BLaER1 treated with 17β-estradiol and CSF1 and Interleukin-3, amounts not matched to agents 10 nM and 100 nM (cell line): ENCODE data around the gene SEMA3G.
A peak's percentile ranks its signal among the peaks of the same experiment; 100 is the strongest.

Experiments
- H3K27ac ChIP-seq, 11 experiments: shearing (Covaris generic); formaldehyde crosslinking; 2 replicates each; pipeline ENCODE4 v1.8.1; 2022
- H3K27me3 ChIP-seq, 11 experiments: shearing (Covaris generic); formaldehyde crosslinking; 2 replicates each; pipeline ENCODE4 v1.8.1; 2022
- H3K36me3 ChIP-seq, 11 experiments: shearing (Covaris generic); formaldehyde crosslinking; 2 replicates each; pipeline ENCODE4 v1.8.1; 2022
- H3K4me1 ChIP-seq, 10 experiments: shearing (Covaris generic); formaldehyde crosslinking; 2 replicates each; pipeline ENCODE4 v1.8.1; 2022
- H3K4me2 ChIP-seq, 11 experiments: shearing (Covaris generic); formaldehyde crosslinking; 2 replicates each; pipeline ENCODE4 v1.8.1; 2022
- H3K4me3 ChIP-seq, 10 experiments: shearing (Covaris generic); formaldehyde crosslinking; 2 replicates each; pipeline ENCODE4 v1.8.1; 2022
- H3K9ac ChIP-seq, 11 experiments: shearing (Covaris generic); formaldehyde crosslinking; 2 replicates each; pipeline ENCODE4 v1.8.1; 2022
- H3K9me3 ChIP-seq, 11 experiments: shearing (Covaris generic); formaldehyde crosslinking; replicated peaks in 1 of 11; 2 replicates each; pipeline ENCODE4 v1.8.1; 2022
- H4K20me1 ChIP-seq, 11 experiments: shearing (Covaris generic); formaldehyde crosslinking; 2 replicates each; pipeline ENCODE4 v1.8.1; 2022
- Cebpa-rat ChIP-seq, 11 experiments: shearing (Covaris generic); IDR thresholded peaks; 2 replicates each; pipeline ENCODE4 v1.8.1; 2022

SEMA3G gene

GRCh38 chr3:52443791-52444687 lies 864 bp downstream of the SEMA3G start:
- Histone ChIP-seq H3K9me3 (no peaks in the 10 kb centered on the region), H3K4me3 (peak overlapping the region in 7 of 10 experiments; percentile 38 to 68 (median 56); a peak in 15 of 20 replicates), H3K9ac (peak overlapping the region in 8 of 11 experiments; percentile 14 to 68 (median 52); a peak in 13 of 22 replicates), H3K27ac (peak overlapping the region in 7 of 11 experiments; percentile 22 to 47 (median 36); a peak in 9 of 22 replicates), H3K4me2 (peak overlapping the region; percentile 77 to 99 (median 94)), H3K27me3 (peaks cover 6 to 74% (median 61%) of the 10 kb centered on the region in 11 experiments; a peak in 21 of 22 replicates), H4K20me1 (peaks cover 0 to 46% (median 25%) of the 10 kb centered on the region in 11 experiments; a peak in 13 of 22 replicates), H3K36me3 (peaks cover 0 to 30% (median 0%) of the 10 kb centered on the region in 11 experiments; a peak in 6 of 22 replicates), H3K4me1 (peaks cover 32 to 61% (median 43%) of the 10 kb centered on the region in 10 experiments)
- TF ChIP-seq Cebpa-rat (IDR thresholded peaks at IDR 0.05) = no peak

GRCh38 chr3:52443268-52443610 lies 1.7 kb downstream of the SEMA3G start:
- peak overlapping the region in 3 of 11 experiments; percentile 22 to 42 (median 28); a peak in 5 of 22 replicates for H3K27ac ChIP-seq
- no peak for TF ChIP-seq Cebpa-rat (IDR thresholded peaks at IDR 0.05)

GRCh38 chr3:52442409-52443267 lies 2.3 kb downstream of the SEMA3G start:
- H4K20me1 ChIP-seq = peaks cover 0 to 46% (median 25%) of the 10 kb centered on the region in 11 experiments; a peak in 13 of 22 replicates
- peak overlapping the region in 1 of 11 experiments; percentile 42; a peak in 2 of 22 replicates for H3K27ac ChIP-seq
- H3K9me3 ChIP-seq = no peaks in the 10 kb centered on the region
- peaks cover 6 to 87% (median 66%) of the 10 kb centered on the region in 11 experiments; a peak in 21 of 22 replicates for H3K27me3 ChIP-seq
- H3K9ac ChIP-seq = peak overlapping the region in 2 of 11 experiments; percentile 14 to 68; a peak in 3 of 22 replicates
- H3K4me2 ChIP-seq = peak overlapping the region; percentile 77 to 99 (median 94)
- H3K36me3 ChIP-seq = peaks cover 0 to 40% (median 0%) of the 10 kb centered on the region in 11 experiments; a peak in 6 of 22 replicates
- peaks cover 35 to 75% (median 56%) of the 10 kb centered on the region in 10 experiments for H3K4me1 ChIP-seq
- no peak for TF ChIP-seq Cebpa-rat (IDR thresholded peaks at IDR 0.05)
- H3K4me3 ChIP-seq = peak overlapping the region in 7 of 10 experiments; percentile 8 to 68 (median 56); a peak in 10 of 20 replicates

More at GRCh38 chr3:52443268-52443610, 1.7 kb downstream of the SEMA3G start:
- Histone ChIP-seq H4K20me1 (peaks cover 0 to 46% (median 25%) of the 10 kb centered on the region in 11 experiments; a peak in 13 of 22 replicates), H3K36me3 (peaks cover 0 to 34% (median 0%) of the 10 kb centered on the region in 11 experiments; a peak in 6 of 22 replicates), H3K4me2 (peak overlapping the region; percentile 77 to 99 (median 94)), H3K4me1 (peaks cover 32 to 69% (median 50%) of the 10 kb centered on the region in 10 experiments), H3K27me3 (peaks cover 6 to 81% (median 66%) of the 10 kb centered on the region in 11 experiments; a peak in 21 of 22 replicates), H3K9ac (peak overlapping the region in 6 of 11 experiments; percentile 14 to 68 (median 54); a peak in 9 of 22 replicates), H3K4me3 (peak overlapping the region in 7 of 10 experiments; percentile 8 to 68 (median 56); a peak in 11 of 20 replicates), H3K9me3 (no peaks in the 10 kb centered on the region)

DNA sequence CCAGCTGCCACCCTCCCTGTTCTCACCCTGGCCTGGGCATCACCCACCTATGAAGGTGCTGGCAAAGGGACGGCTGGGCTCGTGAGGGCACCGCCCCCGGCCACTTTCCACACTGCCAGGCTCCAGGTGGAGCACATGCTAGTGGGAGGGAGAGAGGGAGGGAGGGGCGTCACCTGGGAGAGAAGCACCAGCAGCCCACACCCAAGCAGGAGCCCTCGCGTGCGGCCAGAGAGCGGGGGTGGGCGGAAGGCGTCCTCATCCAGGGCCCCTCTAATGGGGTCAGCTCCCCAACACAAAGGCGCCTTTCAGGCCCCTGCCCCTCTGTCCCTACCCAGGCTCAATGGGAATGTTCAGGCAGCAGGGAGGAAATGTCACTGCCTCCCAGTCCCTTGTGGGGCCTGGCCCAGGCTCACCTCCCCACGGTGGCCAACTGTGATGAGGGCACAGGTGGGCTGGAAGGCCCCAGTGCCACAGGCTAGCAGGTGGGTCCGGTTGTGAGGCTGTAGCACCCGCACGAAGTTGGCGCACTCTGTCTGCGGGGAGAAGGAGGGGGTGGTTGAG lies 3.1 kb downstream of the SEMA3G start:
- Histone ChIP-seq H3K9me3 (no peaks in the 10 kb centered on the region), H3K27ac (no peak overlapping the region), H3K4me2 (peak overlapping the region in 9 of 11 experiments; percentile 85 to 99 (median 94); a peak in 10 of 22 replicates), H3K4me1 (peaks cover 43 to 82% (median 64%) of the 10 kb centered on the region in 10 experiments), H3K36me3 (peaks cover 0 to 43% (median 0%) of the 10 kb centered on the region in 11 experiments; a peak in 6 of 22 replicates), H4K20me1 (peaks cover 0 to 46% (median 24%) of the 10 kb centered on the region in 11 experiments; a peak in 13 of 22 replicates), H3K9ac (no peak overlapping the region), H3K4me3 (no peak overlapping the region), H3K27me3 (peaks cover 6 to 87% (median 66%) of the 10 kb centered on the region in 11 experiments; a peak in 21 of 22 replicates)
- TF ChIP-seq Cebpa-rat (IDR thresholded peaks at IDR 0.05) = no peak

DNA sequence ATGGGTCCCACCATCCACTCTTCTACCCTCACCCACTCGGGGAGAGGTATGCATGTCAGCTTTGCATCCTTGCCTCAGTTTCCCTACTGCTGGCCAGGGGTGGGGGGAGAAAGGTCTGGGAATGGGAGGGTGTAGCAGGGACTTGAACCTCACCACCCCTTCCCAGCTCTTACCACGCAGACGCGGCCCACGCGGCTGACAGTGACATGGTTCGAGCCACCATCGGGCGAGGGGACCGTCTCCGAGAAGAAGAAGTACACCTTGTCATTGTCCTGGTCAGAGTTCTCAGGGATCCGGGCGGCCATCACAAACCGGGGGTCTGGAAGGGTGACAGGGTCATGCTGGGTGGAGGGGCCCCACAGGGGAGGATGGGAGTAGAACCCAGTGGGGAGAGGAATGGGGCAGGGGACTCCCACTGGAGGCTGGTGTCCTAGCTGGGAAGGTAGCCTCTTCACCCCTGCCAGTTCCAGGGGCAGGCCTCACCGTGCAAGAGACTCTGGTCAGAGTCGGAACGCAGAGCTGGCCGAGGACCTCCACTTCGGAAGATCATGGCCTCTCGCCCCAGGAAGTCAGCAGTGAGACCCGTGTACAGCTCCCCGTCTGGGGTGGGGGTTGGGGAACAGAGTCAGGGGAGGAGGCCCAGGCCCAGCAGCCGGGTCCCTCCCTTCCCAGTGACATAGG lies 3.7 kb downstream of the SEMA3G start:
- Histone ChIP-seq H3K4me1 (peaks cover 49 to 84% (median 70%) of the 10 kb centered on the region in 10 experiments), H4K20me1 (peaks cover 0 to 46% (median 20%) of the 10 kb centered on the region in 11 experiments; a peak in 13 of 22 replicates), H3K4me3 (no peak overlapping the region), H3K9ac (no peak overlapping the region), H3K27ac (no peak overlapping the region), H3K36me3 (peaks cover 0 to 43% (median 0%) of the 10 kb centered on the region in 11 experiments; a peak in 6 of 22 replicates), H3K4me2 (peak overlapping the region in 4 of 11 experiments; percentile 7 to 99 (median 98); a peak in 2 of 22 replicates), H3K27me3 (peaks cover 6 to 80% (median 60%) of the 10 kb centered on the region in 11 experiments; a peak in 21 of 22 replicates), H3K9me3 (no peaks in the 10 kb centered on the region)
- no peak for TF ChIP-seq Cebpa-rat (IDR thresholded peaks at IDR 0.05)

DNA sequence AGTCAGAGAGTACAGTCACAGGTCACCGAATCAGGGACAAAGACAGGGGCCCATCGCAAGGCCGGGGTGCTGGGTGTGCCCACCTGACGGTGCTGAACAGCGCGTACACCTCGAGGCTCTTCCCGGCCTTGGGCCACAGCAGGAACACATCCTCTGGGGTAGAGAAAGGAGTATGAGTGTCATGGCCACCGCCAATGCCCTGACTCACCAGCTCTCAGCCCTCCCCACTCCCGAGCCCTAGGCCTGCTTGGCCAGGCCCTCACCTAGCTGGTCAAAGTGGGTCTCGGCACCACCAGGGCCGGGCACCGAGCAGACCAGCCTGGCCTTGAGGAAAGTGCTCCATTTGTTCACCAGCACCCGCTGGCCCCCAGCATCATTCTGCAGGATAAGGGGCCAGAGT lies 4.2 kb downstream of the SEMA3G start:
- H3K9ac ChIP-seq = no peak overlapping the region
- TF ChIP-seq Cebpa-rat (IDR thresholded peaks at IDR 0.05) = no peak
- H4K20me1 ChIP-seq = peaks cover 0 to 44% (median 20%) of the 10 kb centered on the region in 11 experiments; a peak in 13 of 22 replicates
- H3K27me3 ChIP-seq = peaks cover 6 to 75% (median 55%) of the 10 kb centered on the region in 11 experiments; a peak in 20 of 22 replicates
- peaks cover 55 to 87% (median 75%) of the 10 kb centered on the region in 10 experiments for H3K4me1 ChIP-seq
- peaks cover 0 to 46% (median 0%) of the 10 kb centered on the region in 11 experiments; a peak in 6 of 22 replicates for H3K36me3 ChIP-seq
- H3K4me2 ChIP-seq = peak overlapping the region in 1 of 11 experiments; percentile 7; a peak in 3 of 22 replicates
- no peak overlapping the region for H3K27ac ChIP-seq
- H3K9me3 ChIP-seq = no peaks in the 10 kb centered on the region
- H3K4me3 ChIP-seq = no peak overlapping the region

- Histone ChIP-seq H3K4me3 (no peak overlapping the region), H3K36me3 (peaks cover 0 to 50% (median 0%) of the 10 kb centered on the region in 11 experiments; a peak in 6 of 22 replicates), H3K27me3 (peaks cover 6 to 70% (median 51%) of the 10 kb centered on the region in 11 experiments; a peak in 19 of 22 replicates), H3K4me1 (peaks cover 55 to 89% (median 75%) of the 10 kb centered on the region in 10 experiments), H3K9ac (no peak overlapping the region), H3K27ac (no peak overlapping the region), H3K9me3 (no peaks in the 10 kb centered on the region), H3K4me2 (no peak overlapping the region), H4K20me1 (peaks cover 0 to 40% (median 20%) of the 10 kb centered on the region in 11 experiments; a peak in 13 of 22 replicates)
- TF ChIP-seq Cebpa-rat (IDR thresholded peaks at IDR 0.05) = no peak
Observed at GRCh38 chr3:52440249-52440551, 4.7 kb downstream of the SEMA3G start.
